Mesendoderm (in vitro differentiated cells): ENCODE results near the gene EFNA1.

Experiments
- DNase-seq: peaks from one replicate; pipeline ENCODE4 v3.0.0; 2013
- H2AK5ac ChIP-seq: 2 replicates; pipeline ENCODE4 v1.6.1; 2013; ENCODE audit warnings: low read length, inconsistent platforms
- H2BK120ac ChIP-seq: 2 replicates; pipeline ENCODE4 v1.6.1; 2013; ENCODE audit warnings: low read depth, mild to moderate bottlenecking, low read length, moderate library complexity, mixed read lengths
- H2BK15ac ChIP-seq: replicated peaks from 2 replicates; pipeline ENCODE4 v1.6.1; 2013; ENCODE audit warnings: low read depth, mild to moderate bottlenecking, moderate library complexity
- H2BK5ac ChIP-seq: 2 replicates; pipeline ENCODE4 v1.6.1; 2013; ENCODE audit warnings: low read length, inconsistent platforms
- H3K18ac ChIP-seq: 2 replicates; pipeline ENCODE4 v1.6.1; 2013; ENCODE audit warnings: mild to moderate bottlenecking, low read length, mixed read lengths
- H3K23ac ChIP-seq: one replicate; pipeline ENCODE4 v1.6.1; 2013; ENCODE audit warnings: low read length
- H3K27ac ChIP-seq: 2 replicates; pipeline ENCODE4 v1.5.1; 2013; ENCODE audit warnings: low read depth, mild to moderate bottlenecking, inconsistent platforms, low read length, moderate library complexity
- H3K27me3 ChIP-seq: 2 replicates; pipeline ENCODE4 v1.6.1; 2013; ENCODE audit warnings: low read length, control low read depth, mild to moderate bottlenecking, inconsistent platforms; ENCODE audit not compliant: insufficient read depth, poor library complexity
- H3K36me3 ChIP-seq: 2 replicates; pipeline ENCODE4 v1.6.1; 2013; ENCODE audit warnings: low read length, inconsistent platforms; ENCODE audit not compliant: control insufficient read depth, insufficient read depth
- H3K4ac ChIP-seq: one replicate; pipeline ENCODE4 v1.6.1; 2013; ENCODE audit warnings: low read depth, mild to moderate bottlenecking, low read length, moderate library complexity
- H3K4me1 ChIP-seq: 2 replicates; pipeline ENCODE4 v1.6.1; 2013; ENCODE audit warnings: low read depth, low read length, inconsistent platforms; ENCODE audit not compliant: control insufficient read depth
- H3K4me2 ChIP-seq: 2 replicates; pipeline ENCODE4 v1.6.1; 2013; ENCODE audit warnings: low read length
- H3K4me3 ChIP-seq: 2 replicates; pipeline ENCODE4 v1.5.1; 2013; ENCODE audit warnings: mild to moderate bottlenecking, low read length
- H3K56ac ChIP-seq: one replicate; pipeline ENCODE4 v1.6.1; 2013; ENCODE audit warnings: low read length
- H3K79me1 ChIP-seq: 2 replicates; pipeline ENCODE4 v1.6.1; 2013; ENCODE audit warnings: low read length, inconsistent platforms
- H3K79me2 ChIP-seq: 2 replicates; pipeline ENCODE4 v1.6.1; 2013; ENCODE audit warnings: mild to moderate bottlenecking, low read length; ENCODE audit not compliant: control insufficient read depth, insufficient read depth
- H3K9ac ChIP-seq: 2 replicates; pipeline ENCODE4 v1.6.1; 2013; ENCODE audit warnings: low read length, inconsistent platforms
- H4K5ac ChIP-seq: one replicate; pipeline ENCODE4 v1.6.1; 2013; ENCODE audit warnings: low read length
- H4K8ac ChIP-seq: one replicate; pipeline ENCODE4 v1.6.1; 2013; ENCODE audit warnings: low read depth, mild to moderate bottlenecking, control low read depth, low read length, moderate library complexity
- WGBS: extraction: QIAGEN DNeasy Blood & Tissue Kit; methylation state at CpG from one replicate; pipeline ENCODE4 v1.1.7; 2013; ENCODE audit warnings: low lambda C conversion rate, missing lambda C conversion rate; ENCODE audit not compliant: insufficient coverage; ENCODE audit errors: extremely low coverage; 5-methylcytosine and 5-hydroxymethylcytosine counted together

EFNA1 gene

DNA sequence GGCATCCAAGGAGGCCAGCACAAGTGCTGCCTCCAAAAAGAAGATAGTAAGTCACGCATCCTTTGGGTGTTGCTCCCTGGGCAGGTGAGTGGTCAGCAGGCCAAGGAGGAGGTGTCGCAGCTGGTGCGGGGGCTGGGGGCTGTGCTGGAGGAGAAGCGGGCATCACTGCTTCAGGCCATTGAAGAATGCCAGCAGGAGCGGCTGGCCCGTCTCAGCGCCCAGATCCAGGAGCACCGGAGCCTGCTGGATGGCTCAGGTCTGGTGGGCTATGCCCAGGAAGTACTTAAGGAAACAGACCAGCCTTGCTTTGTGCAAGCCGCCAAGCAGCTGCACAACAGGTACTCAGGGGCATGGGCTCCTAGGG is 50.2 kb downstream of the EFNA1 start:
- Histone ChIP-seq H3K4me2 (no peak overlapping the region), H4K5ac (no peak overlapping the region), H3K27me3 (no peaks in the 10 kb centered on the region), H3K36me3 (peaks cover 3% of the 10 kb centered on the region), H2AK5ac (no peak overlapping the region), H3K27ac (no peak overlapping the region), H2BK15ac (no peak overlapping the region), H4K8ac (no peak overlapping the region), H3K56ac (no peak overlapping the region), H2BK120ac (no peak overlapping the region), H3K18ac (no peak overlapping the region), H2BK5ac (no peak overlapping the region), H3K79me1 (no peaks in the 10 kb centered on the region), H3K79me2 (no peaks in the 10 kb centered on the region), H3K4ac (no peak overlapping the region), H3K23ac (no peak overlapping the region), H3K9ac (no peak overlapping the region), H3K4me3 (no peak overlapping the region), H3K4me1 (peaks cover 2% of the 10 kb centered on the region)
- no CpG with 5 or more reads among the region's 9 CpGs for WGBS
- DNase-seq, result no peak

DNA sequence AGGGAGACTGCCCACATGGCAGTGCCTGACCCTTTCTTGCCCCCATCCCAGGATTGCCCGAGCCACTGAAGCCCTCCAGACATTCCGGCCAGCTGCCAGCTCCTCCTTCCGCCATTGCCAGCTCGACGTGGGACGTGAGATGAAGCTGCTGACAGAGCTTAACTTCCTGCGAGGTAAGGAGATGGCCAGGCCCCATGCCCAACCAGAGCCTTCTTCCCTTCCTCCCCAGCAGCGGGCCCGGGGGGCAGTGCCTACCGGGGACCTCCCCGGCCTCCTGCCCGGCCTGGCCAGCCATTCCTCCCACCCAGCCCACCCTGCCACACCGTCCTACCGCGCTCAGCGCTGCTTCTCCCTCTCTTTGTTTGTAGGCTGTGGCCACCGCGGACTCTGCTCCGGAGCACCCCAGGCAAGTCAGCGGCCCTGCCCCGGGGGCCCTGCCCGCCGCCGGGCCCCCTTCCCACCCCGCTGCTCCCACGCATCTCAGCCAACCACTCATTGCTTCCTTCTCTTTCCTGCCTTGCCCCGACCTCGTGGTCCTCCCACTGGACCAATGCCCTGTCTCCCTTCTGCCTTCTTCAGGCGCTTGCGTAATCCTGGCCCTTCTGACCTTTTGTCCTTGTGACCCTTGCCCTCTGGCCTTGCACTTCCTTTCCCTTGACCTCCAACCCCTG is 50.9 kb downstream of the EFNA1 start:
- Histone ChIP-seq H4K5ac (no peak overlapping the region), H3K23ac (no peak overlapping the region), H2BK5ac (no peak overlapping the region), H3K79me1 (no peaks in the 10 kb centered on the region), H3K27ac (no peak overlapping the region), H2BK120ac (no peak overlapping the region), H3K56ac (no peak overlapping the region), H2BK15ac (no peak overlapping the region), H3K27me3 (no peaks in the 10 kb centered on the region), H3K79me2 (no peaks in the 10 kb centered on the region), H3K36me3 (peaks cover 3% of the 10 kb centered on the region), H2AK5ac (no peak overlapping the region), H3K4me3 (no peak overlapping the region), H3K18ac (no peak overlapping the region), H3K4me2 (no peak overlapping the region), H4K8ac (no peak overlapping the region), H3K4me1 (no peaks in the 10 kb centered on the region), H3K9ac (no peak overlapping the region), H3K4ac (no peak overlapping the region)
- DNase-seq, result no peak
- WGBS, result no CpG with 5 or more reads among the region's 30 CpGs

DNA sequence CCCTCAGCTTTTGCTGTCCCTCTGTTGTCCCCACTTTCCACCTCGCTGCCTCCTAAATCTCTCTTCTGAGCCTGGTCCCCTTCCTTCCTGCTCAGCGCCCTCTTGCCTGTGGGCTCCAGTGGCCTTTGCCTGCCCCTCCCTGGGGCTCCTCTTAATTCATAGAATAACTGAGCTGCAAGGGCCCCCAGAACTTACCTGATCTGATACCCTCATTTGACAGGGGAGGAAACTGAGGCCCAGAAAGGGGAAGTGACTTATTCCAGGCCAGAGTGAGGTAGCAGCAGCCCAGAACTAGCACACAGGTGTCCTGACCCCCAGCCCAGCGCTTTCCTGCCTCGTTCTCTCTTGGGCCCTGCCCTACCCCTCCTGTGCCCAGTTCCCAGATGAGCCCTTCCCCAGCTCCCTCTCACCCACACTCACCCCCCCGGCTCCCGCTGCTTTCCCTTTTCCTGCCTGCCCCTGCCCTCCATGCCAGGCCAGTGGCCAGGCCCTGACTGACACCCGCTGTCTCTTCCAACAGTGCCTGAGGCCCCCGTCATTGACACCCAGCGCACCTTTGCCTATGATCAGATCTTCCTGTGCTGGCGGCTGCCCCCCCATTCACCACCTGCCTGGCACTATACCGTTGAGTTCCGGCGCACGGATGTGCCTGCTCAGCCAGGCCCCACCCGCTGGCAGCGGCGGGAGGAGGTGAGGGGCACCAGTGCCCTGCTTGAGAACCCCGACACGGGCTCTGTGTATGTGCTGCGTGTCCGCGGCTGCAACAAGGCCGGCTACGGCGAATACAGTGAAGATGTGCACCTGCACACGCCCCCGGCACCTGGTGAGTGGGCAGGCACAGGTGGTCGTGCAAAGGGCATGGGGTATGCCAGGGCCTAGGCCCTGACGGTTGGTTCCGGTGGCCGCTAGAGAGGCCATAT is 51.7 kb downstream of the EFNA1 start:
- Histone ChIP-seq H3K27ac (no peak overlapping the region), H3K9ac (no peak overlapping the region), H3K4me2 (no peak overlapping the region), H3K4me1 (no peaks in the 10 kb centered on the region), H4K8ac (no peak overlapping the region), H4K5ac (no peak overlapping the region), H2AK5ac (no peak overlapping the region), H2BK5ac (no peak overlapping the region), H2BK15ac (no peak overlapping the region), H3K79me2 (no peaks in the 10 kb centered on the region), H3K36me3 (peaks cover 3% of the 10 kb centered on the region), H3K27me3 (no peaks in the 10 kb centered on the region), H2BK120ac (no peak overlapping the region), H3K79me1 (no peaks in the 10 kb centered on the region), H3K23ac (no peak overlapping the region), H3K18ac (no peak overlapping the region), H3K56ac (no peak overlapping the region), H3K4ac (no peak overlapping the region), H3K4me3 (no peak overlapping the region)
- WGBS, result no CpG with 5 or more reads among the region's 31 CpGs
- DNase-seq, result no peak

DNA sequence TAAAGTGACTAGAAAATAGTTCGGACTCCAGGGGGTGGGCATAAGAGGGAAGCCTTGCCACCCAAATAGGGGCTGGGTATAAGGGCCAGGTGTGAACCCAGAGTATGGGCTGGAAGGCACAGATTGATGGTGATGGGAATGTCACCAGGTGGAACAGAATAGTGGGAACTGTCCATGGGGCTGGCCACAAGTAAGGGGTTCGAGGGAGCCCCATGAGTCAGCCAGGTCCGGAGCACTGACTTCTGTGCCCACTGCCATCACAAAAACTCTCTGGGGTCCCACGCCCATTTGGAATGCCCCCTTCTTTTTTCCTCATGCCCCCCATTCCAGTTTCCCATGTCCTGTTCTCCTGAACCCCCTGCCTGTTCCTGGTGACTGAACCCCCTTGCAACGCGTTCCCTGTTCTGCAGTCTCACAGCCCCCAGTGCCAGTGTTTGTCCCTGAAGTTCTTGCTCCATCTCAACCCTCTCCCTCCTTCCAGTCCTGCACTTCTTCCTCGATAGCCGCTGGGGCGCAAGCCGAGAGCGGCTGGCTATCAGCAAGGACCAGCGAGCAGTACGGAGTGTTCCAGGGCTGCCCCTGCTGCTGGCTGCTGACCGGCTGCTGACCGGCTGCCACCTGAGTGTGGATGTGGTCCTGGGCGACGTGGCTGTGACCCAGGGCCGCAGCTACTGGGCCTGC is 53.8 kb downstream of the EFNA1 start:
- H3K36me3 ChIP-seq, result peaks cover 3% of the 10 kb centered on the region
- no peak overlapping the region for H3K4me2 ChIP-seq
- no peak overlapping the region for H2BK15ac ChIP-seq
- DNase-seq, result no peak
- H3K79me2 ChIP-seq, result no peaks in the 10 kb centered on the region
- H2BK120ac ChIP-seq, result no peak overlapping the region
- H3K4ac ChIP-seq, result no peak overlapping the region
- H4K8ac ChIP-seq, result no peak overlapping the region
- H2BK5ac ChIP-seq, result no peak overlapping the region
- no peak overlapping the region for H3K4me3 ChIP-seq
- H3K23ac ChIP-seq, result no peak overlapping the region
- no CpG with 5 or more reads among the region's 18 CpGs for WGBS
- no peak overlapping the region for H3K56ac ChIP-seq
- no peaks in the 10 kb centered on the region for H3K79me1 ChIP-seq
- no peak overlapping the region for H3K18ac ChIP-seq
- H3K27ac ChIP-seq, result no peak overlapping the region
- no peaks in the 10 kb centered on the region for H3K4me1 ChIP-seq
- H3K9ac ChIP-seq, result no peak overlapping the region
- no peak overlapping the region for H2AK5ac ChIP-seq
- H4K5ac ChIP-seq, result no peak overlapping the region
- no peaks in the 10 kb centered on the region for H3K27me3 ChIP-seq

DNA sequence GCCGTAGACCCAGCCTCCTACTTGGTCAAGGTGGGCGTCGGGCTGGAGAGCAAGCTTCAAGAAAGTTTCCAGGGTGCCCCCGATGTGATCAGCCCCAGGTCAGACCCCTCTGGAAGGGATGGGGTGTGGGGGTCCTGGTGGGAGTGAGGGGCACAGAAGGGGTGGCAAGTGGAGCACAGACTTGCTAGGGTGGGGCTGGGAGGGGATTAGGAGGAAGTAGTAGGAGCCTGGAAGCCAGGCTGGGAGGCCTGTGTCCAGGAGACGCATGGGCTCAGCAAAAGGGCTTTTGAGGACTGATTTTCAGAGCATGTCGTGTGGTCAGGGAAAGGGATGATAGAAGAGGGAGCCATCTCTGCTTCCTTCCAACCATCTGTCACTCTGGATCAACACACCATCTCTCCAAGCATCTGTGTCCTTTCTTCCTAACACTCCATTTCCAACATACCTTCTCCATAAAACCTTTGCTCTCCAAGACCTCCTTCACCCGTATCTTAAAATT is 54.4 kb downstream of the EFNA1 start:
- Histone ChIP-seq H2BK5ac (no peak overlapping the region), H3K4ac (no peak overlapping the region)

More for the DNA sequence above, 54.4 kb downstream of the EFNA1 start:
- no peak overlapping the region for H3K4me3 ChIP-seq
- H2AK5ac ChIP-seq, result no peak overlapping the region
- no peak overlapping the region for H2BK15ac ChIP-seq
- no peak overlapping the region for H3K18ac ChIP-seq
- H3K9ac ChIP-seq, result no peak overlapping the region
- H3K27ac ChIP-seq, result no peak overlapping the region
- no peak overlapping the region for H4K8ac ChIP-seq
- H3K56ac ChIP-seq, result no peak overlapping the region
- no peak overlapping the region for H3K4me2 ChIP-seq
- no peaks in the 10 kb centered on the region for H3K4me1 ChIP-seq
- no peaks in the 10 kb centered on the region for H3K79me2 ChIP-seq
- H3K23ac ChIP-seq, result no peak overlapping the region
- WGBS, result 100% methylated on average over 1 of the region's 7 CpGs
- no peak overlapping the region for H2BK120ac ChIP-seq
- no peaks in the 10 kb centered on the region for H3K27me3 ChIP-seq
- peaks cover 3% of the 10 kb centered on the region for H3K36me3 ChIP-seq
- H3K79me1 ChIP-seq, result no peaks in the 10 kb centered on the region
- no peak for DNase-seq
- H4K5ac ChIP-seq, result no peak overlapping the region
